GM19328 (cell line): ENCODE results near the gene GGTLC1.
"Not testable (repeated sequence)": the region's sequence is repeated elsewhere in the genome, so short reads cannot be mapped to it uniquely, and the experiment has no call there.

ENCODE experiments used
- ATAC-seq: cut with Tn5 transposase; IDR thresholded peaks from one replicate; pipeline ENCODE4 v1.9.1; 2021; ENCODE audit warnings: mild to moderate bottlenecking, moderate library complexity; ENCODE audit not compliant: unreplicated experiment

The GGTLC1 gene

DNA sequence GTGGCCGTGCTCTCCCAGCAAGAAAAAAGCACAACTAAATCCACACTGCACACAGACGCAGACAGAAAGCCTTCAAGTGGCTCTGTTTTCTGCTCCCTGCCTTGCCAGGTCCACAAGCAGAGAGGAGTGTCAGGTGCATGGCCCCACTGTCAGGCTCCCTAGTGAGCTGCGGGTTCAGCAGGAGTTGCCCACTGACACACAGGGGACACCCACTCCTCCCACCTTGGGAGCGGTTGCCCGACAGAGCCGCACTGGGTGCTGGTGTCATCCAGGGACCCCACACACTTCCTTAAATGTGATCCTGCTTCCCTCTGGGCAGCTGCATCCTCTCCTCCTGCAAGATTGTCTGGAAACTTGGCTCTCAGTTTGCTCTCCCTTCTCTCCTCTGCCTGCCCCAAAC, 6.7 kb upstream of the GGTLC1 start:
- ATAC-seq: not testable (repeated sequence)

DNA sequence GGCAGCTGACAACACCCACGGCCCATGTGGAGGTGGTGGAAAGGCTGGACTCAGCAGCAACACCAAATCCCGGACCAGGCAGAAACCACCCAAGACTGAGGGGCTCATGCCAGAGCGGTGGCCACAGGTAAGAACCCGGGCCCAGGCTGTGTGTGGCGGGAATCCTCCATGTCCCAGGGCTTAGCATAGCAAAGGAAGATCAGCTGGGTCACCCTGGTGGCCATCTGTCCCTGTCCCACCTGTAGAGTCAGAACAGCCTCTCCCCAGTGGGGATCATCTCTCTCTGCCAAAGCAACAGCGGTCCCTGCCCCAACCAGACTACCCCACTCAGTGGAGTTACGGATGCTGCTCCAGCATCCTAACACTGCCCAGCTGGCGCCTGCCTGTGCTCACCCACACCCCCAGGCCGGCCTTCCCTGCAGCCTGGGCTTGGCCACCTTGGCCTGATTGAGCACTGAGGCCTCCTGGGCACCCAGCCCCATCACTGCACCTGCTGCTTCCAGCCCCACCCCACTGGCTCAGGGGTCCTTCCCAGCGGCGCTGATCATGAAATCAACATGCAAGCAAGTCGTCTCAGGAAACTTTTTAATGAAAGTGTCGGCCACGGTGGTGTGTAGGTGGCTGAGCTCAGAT, 5.5 kb upstream of the GGTLC1 start:
- ATAC-seq: not testable (repeated sequence)

DNA sequence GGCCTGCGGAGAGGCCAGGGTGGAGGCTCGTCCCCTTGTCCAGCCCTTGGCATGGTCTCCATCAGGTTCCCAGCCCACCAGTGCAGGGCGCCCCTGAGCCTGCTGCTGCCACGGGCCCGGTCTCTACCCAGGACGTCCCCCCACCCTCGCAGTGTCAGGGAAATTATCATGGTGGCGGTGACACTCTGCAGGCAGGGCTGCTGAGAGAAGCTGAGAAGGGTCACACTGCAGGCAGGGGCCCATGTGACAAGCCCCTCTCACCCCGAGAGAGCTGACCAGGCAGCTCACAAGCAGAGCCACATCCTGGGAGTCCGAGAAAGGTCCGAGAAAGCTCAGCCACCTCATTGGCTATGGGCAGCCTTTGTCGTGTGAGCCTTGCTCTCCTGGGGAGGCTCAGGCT, 4.9 kb upstream of the GGTLC1 start:
- not testable (repeated sequence) for ATAC-seq

DNA sequence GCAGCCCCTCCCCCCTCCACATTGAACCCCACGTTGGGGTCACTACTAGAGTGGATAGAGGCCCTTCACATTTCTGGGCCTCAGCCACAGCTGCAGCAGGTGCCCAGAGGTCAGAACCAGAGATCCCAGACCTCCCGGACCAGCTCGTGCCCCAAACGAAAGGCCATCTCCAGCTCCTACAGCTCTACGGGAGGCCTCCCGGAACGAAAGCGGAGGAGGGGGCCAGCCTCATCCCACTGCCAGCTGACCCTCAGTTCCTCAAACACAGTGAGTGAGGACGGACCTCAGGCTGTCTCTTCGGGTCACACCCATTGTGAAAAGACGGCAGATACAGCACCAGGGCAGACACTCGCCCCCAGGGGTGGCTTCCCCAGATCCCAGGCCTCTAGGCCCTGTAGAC, 1.7 kb upstream of the GGTLC1 start:
- not testable (repeated sequence) for ATAC-seq

DNA sequence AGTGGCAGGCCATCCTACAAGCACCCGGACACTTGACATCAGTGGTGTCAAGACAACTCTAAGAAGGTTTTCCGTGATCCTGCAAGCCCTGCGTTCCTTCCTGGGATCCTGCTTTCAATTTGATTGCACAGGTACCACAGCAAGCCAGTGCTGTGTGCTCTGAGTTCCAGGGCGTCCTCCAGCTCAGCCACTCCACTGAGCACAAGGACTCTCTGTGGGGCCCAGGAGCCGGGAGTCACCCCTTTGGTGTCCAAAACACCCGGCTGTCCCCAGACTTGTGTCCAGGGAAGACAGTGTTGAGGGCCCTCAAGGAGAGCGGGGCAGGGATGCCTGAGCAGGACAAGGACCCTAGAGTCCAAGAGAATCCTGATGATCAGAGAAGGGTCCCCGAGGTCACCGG, 387 bp upstream of the GGTLC1 start:
- not testable (repeated sequence) for ATAC-seq

DNA sequence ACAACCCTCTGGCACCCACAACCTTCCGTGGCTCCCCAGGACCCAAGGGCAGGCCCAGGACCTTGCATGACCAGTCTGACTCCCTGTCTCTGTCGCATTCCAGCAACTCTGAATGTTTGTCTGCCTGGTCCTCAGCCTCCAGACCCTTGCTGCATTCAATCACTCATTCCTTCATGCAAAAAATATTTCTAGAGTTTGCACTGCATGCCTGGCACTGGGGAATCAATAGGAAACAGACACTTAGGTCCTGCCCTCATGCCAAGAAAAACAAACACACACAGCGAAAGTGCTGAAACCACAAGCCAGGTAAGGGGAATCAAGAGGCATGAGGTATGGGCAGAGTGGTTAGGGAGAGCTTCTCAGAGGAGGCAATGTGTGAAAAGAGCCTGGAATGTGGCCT, 1.9 kb downstream of the GGTLC1 start:
- not testable (repeated sequence) for ATAC-seq

DNA sequence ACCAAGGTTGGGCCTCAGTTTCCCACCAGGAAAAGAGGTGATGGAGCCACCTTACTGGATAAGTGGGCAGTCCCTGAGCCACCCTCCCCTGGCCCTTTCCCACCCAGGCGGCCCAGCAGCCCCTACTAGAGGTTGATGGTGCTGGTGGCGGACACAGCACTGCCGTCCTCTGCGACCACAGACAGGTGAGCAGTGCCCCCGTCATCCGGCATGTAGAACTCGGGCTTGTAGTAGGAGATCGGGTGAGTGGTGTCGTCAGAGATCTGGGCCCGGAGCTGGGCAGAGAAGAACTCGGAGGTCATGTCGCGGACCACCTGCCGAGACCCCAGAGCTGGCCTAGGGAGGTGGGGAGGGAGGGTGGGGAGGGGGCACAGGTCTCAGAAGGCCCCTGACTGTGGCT, 2.3 kb downstream of the GGTLC1 start:
- not testable (repeated sequence) for ATAC-seq

DNA sequence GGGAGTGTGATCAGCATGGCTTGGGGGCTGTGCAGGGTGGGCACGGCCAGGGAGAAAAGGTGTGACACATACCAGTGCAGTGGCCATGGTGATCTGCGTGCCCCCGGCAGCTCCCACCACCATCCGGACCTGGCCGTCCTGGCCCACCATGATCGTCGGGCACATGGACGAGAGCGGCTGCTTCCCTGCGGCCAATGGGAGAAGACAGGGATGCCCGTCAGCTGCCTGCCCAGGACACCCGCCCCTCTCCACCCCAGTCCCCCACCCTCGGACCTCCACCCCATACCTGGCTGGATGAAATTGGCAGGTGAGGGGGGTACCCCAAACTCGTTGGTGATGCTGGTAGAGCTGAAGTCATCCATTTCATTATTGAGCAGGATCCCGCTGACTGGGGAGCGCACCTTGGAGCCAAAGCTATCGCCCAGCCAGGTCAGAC, 2.8 kb downstream of the GGTLC1 start:
- ATAC-seq: not testable (repeated sequence)

DNA sequence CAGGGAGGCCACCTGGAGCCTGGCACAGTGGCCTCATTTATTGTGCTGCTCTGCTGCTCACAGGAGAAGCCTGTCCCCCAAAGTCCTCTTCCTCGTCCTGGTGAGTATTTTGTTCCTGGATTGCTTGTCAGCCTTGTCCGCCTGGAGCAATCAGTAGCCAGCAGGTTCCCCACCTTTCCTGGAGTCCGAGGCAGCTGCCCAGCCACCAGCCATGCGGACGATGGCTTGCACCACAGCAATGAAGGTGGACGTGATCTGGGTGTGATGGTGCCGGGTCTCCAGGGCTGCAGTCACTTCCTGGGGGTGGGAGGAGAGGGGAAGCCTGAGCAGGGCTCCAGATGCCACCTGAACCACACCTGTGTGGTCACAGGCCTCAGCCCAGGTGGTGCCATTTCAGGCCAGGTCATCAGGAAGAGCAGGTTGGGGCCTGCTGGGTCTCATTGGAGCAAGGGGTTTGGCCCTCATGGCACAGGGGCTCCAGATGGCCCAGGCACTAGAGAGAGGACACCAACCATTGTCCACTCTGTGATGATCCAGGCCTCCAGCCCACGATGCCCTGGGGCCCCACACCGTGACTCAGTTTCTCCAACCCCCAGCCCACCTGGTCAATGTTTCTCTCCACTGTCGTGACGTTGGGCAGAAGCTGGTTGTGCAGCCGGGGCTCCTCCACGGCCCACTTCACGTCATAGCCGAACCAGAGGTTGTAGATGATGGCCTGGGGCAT, 3.4 kb downstream of the GGTLC1 start:
- not testable (repeated sequence) for ATAC-seq

DNA sequence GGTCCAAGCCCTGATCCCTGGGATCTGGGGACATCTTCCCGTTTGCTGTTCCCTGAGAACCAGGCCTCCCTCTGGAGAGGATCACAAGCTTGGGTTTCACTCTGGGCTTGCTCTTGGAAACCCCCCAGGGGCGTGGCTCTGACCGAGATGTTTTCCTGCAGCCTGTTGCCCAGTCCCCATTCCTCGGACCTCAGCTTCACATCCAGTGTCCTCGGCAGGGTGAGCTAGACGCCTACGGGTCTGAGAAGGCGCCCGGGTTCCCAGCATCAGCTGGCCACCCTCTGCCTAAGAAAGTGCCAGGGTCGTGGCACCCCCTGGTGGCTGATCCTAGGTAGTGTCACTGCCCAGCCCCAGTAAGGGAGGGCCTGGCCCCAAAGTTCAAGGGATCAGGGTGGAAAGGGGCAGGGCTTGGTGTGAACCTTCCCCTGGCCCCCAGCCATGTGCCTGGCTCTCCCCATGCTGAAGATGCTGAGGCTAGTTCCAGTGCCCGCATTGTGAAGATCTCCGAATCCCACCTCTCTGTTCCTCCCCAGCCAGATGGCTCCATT, 4.0 kb downstream of the GGTLC1 start:
- ATAC-seq: not testable (repeated sequence)

DNA sequence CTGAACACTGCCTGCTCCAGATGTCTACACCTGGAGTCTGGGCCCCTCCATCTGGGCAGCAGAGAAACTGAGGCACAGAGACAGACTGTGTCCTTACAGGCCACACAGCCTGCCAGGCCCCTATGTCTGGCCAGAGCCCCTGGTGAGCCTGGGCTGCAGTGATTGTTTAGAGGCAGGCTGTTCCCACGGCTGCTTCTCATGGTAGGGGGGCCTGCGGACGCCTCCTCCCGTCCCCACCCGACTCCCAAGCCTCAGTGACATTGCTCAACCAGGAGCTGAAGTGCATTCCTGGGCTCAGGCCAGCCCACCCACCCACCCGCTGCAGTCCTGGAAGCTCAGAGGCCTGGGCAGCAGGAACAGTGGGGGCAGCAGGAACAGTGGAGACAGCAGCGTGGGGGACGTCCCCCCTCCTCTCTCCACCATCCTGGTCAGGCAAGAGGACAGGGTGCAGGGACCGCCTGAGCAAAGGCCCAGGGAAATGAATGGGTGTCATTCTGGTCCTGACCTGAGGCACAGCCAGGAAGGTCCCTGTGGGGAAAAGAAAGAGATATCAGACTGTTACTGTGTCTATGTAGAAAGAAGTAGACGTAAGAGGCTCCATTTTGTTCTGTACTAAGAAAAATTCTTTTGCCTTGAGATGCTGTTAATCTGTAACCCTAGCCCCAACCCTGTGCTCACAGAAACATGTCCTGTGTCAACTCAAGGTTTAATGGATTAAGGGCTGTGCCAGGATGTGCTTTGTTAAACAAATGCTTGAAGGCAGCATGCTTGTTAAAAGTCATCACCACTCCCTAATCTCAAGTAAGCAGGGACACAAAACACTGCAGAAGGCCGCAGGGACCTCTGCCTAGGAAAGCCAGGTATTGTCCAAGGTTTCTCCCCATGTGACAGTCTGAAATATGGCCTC, 6.2 kb downstream of the GGTLC1 start:
- not testable (repeated sequence) for ATAC-seq

DNA sequence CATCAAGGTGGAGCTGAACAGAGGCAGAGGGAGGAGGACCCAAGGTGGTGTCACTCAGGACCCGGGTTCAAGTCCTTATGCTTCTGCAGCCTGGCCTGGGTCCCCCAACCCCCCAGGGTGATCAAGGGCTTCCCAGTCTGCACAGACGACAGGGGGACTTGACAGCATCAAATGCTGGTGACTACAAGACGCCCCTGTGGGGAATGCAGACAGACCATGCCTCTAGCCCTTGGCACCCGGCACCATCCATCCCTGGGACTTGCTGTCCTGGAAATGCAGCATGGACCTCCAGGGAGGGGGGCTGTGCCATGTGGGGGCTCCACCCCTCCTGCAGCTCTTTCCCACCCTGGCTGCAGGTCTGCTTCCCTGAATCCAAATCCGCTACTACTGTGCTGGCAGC, 7.1 kb downstream of the GGTLC1 start:
- not testable (repeated sequence) for ATAC-seq

DNA sequence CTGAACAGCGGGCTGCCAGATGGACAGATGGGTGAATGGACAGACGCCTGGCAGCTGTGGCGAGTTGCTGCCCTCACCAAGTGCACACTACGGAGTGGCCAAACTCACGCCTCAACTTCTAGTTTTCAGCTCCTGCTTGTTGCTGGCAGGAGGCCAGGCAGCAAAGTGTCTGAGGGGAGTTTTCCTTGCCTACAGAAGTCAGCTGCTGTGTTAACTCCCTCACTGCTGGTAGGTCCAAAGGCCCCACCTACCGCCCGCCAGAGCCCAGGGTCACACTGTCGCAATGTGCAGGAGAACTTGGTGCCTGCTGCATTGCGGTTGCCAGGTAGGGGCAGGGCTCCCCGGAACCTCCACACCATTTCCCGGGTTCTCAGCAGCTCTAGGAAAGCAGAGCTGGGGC, 7.6 kb downstream of the GGTLC1 start:
- ATAC-seq: not testable (repeated sequence)

DNA sequence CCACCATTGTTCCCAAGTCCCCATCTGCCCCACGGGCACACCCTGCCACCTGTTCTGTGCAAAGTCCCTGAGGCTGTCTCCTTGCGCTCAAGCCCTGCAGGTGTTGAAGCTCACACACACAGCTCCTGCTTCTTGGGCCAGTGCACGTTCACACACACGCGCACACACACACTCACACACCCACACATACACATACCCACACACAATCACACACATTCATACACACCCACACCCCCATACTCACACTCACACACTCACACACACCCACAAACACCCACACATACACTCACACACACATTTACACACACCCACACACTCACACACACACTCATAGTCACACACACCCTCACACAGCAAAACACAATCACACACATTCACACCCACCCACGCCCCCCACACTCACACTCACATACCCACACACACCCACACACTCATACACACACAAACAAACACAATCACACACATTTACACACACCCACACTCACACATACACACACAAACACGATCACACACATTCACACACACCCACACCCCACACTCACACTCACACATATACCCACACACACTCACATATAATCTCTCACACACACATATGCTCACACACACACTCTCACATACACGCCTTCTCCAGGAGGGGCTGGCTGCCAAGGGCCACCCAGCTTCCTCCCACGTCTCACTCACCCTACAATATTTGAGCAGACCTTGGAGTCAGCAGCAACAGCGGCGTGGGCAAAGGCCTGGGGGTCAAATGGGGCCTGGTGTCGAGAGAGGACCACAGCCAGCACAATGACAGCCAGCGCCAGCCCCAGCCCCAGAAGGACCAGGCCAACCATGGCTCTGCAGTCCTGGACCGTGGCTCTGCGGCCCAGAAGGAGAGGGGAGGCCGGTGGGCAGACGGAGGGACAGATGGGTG, 8.4 kb downstream of the GGTLC1 start:
- not testable (repeated sequence) for ATAC-seq

DNA sequence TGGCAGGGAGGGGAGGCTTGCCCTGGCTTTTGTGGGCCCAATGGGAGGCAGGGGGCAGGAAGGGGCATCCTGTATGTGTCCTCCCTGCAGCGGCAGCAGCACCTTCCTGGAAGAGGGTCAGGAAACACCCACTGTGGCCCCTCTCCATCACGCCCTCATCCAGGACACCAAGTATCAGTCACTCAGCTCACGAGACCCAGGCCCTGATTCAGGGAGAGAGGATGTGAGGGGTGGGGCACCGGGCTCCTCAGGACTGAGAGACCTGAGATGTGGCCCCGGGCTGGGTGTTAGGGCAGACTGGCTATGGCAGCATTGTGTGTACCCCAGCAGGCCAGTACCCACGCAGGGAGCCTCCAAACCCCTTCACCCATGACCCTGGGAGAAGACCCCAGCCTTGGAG, 9.2 kb downstream of the GGTLC1 start:
- ATAC-seq: not testable (repeated sequence)

DNA sequence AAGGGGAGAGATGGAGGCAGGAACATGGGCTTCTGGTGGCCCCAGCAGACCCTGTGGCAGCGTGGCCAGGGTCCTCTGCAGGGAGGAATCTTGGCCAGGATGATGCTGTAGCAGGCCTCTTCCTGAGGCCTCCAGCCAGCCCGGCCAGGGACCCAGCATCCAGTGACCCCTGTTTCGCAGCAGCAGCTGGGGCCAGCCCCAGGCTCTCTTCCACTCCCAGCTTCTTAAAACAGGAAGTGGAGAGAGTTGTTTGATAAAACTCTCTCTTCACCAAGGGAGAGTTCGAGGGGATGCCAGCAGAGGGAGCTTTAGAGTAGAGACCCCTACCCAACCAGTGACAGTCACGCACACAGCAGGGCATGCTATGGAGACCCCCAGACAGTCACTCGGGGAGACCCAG, 10.1 kb downstream of the GGTLC1 start:
- ATAC-seq: not testable (repeated sequence)

DNA sequence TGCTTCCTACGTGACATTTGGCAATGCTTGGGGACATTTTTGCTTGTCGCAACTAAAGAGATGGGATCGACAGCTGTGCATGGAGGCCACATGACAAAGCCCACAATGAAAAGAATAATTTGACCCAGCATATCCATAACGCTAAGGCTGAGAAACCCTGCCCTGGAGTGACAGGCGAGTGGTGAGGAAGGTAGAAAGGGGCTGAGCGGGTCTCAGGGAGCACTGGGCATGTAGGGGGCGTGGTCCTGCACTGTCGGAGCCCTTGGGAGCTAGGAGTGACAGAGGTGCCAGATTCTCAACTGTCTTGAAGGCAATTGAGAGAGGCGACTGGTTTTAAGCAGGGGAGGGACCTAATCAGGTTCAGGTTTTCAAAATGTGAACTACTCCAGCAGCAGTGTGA, 13.6 kb downstream of the GGTLC1 start:
- no peak for ATAC-seq

DNA sequence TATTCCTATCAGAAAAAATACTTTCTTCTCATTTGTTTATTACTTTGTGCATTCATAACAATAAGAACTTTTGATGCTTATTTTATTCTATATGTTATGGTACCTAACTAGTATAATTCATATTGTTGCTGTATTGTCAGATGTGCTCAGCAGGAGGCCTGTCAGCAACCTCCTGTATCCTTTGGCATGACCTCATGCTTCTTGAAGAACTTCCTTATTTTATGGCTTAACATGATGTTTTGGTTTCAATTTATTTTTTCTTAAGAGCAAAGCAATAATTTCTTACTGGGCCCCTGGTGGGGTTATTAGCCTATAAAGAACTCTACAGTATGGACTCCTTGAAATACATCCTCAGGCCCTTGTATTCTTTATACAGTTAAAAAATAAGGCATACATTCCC, 17.3 kb downstream of the GGTLC1 start:
- no peak for ATAC-seq

DNA sequence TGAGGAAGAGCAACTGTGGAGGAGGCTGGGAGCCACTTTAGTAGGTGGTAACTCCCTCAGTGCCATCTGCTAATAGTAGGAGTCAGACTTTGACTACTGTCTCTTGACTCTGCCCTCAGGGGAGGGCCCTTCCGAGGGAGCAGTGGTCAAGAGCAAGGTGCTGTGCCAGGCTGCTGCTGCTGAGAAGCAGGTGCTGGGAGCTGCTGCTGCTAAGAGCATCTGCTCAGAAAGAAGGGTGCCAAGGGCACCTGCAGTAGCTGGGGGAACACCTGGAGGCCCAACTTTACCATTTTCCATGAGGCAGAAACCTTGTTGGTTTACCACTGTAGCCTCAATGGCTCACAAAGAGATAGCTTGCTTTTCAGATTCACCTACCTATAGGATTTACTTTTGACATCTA, 18.5 kb downstream of the GGTLC1 start:
- no peak for ATAC-seq

DNA sequence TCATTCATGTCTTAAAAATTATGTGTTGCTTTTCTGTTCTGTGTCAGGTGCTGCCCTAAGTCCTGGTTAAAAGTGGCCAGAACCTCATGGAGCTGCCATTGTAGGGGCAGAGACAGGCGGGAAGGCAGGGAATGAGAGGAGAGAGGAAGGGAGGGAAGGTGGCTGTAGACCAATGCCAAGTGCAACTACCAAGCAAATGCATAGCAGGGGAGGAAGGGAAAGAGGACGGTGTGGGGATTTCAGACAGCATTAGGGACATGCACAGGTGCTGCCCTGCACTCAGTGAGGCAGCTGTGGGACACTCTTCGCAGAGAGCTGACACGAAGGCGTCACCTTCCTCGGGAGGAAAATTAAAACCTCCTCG, 21.0 kb downstream of the GGTLC1 start:
- no peak for ATAC-seq
